Central memory CD4-positive, alpha-beta T cell (primary cell): ENCODE results near the gene NOS1.

ENCODE experiments used
- DNase-seq: peaks from one replicate; pipeline ENCODE4 v3.0.0; 2022

NOS1 gene

DNA sequence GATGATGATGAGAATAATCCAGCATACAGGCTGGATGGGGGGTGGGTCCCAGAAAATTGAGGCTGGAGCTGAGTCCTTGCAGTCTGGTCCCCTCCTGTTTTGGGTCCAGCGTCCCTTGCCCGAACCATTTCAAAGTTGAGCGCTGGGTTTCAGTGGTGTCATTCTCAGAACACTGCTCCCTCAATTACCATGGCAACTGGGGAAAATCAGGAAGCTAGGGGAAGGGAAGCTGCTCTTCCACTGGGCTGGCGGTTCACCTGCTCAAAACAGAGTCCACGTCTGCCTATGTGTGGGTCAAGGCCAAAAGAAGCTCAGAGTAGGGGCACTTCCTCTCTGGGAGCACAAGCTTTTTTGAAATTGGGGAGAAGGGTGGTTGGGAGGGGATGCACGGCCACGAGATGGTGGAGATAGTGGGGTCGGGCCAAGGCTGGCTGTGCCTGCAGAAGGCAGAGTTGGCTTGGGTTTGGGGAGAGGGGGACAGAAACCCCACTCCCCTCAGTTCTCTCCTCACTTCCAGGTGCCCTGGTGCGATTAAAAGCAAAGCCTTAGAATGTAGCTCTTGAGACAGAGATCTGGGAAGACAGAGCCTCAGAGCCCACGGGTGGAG, 1.7 kb upstream of the NOS1 start:
- DNase-seq: no peak

DNA sequence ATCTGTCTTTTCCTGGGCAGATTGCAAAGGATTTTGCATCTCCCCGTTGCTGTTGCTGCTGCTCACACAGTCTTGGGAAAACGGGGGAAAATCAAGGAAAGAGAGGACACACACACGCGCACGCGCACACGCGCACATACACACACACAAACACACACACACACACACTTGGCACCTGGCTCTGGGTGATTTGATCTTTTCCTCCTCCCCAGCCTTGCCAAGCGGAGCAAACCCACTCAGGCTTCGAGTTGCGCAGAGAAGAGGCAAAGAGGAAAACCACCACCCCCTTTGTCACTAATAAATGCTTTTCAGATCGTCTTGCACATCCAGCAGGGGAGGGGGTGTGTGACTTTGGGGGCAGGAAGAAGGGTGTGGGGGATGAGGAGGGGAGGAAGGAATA, 965 bp upstream of the NOS1 start:
- no peak for DNase-seq

DNA sequence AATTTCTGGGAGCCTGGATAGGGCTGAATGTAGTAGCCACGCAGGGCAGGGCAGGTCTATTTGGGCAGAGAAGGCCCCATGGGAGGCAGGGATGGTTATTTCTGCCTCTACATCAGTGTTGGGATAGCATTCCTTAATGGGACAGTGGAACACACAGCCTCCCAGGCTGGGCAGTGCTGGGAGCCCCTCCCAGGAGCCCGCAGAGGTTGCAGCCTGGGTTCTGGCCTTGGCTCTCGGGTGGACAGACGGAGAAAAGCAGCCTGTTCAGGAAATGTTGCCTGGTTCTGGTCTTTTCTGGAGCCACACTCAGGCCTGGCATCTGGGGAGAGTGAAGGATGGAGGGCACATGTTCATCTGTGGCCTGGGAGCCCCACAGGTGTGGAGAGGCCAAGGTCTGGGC, 479 bp upstream of the NOS1 start:
- no peak for DNase-seq

- DNase-seq: no peak
Observed at GRCh38 chr12:117360551-117361346, 677 bp downstream of the NOS1 start.

GRCh38 chr12:117360222-117360550, 1.2 kb downstream of the NOS1 start:
- no peak for DNase-seq

- DNase-seq: no peak
Observed at GRCh38 chr12:117359029-117359845, 2.2 kb downstream of the NOS1 start.

DNA sequence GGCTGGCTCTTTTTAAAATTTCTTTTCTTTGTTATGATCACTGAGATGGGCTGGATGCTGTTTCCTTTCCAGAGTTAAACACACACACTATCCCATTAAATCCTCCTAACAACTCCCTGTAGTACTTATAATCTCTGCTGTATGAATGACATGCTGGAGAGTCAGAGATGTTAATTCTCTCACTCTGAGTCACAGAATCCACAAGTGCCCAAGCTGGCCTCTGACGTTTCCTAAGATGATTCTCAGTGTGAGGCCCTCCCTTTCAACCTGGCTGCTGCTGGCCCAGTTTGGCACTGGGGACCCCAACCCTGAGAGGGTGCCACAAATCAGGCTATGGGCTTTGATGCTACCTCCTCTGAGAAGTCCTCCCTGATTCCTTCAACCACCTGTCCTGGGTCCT, 5.4 kb downstream of the NOS1 start:
- no peak for DNase-seq

DNA sequence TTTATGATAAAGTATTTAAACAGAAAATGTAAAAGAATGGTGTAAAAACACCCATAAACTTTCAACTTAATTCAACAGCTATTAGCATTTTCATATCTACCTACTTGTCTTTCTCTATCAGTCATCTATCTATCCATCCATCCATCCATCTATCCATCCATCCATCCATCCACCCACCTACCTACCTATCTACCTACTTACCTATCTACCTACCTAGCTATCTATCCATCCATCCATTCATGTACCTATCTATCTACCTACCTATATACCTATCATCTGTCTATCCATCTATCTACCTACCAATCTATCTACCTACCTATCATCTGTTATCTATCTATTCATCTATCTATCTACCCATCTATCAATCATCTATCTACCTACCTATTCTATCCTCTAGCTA, 8.5 kb downstream of the NOS1 start:
- DNase-seq: no peak

DNA sequence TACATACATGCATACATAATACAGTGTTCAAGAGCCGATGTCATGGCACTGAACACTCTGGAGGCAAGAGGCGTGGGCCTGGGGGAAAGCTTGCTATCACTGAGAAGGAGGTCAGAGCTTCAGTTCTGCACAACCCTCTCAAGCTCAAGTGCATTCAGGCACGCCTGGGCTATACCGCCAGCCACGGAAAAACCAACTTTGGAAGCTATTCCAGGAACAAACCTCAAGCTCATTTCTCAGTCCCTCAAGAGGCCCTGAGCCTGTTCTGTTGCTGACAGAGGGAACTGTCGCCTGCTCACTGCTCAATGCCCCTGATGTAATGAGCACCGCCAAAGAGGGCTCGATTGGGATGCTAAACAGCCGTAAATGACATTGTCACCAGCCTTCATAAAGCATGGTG, 9.2 kb downstream of the NOS1 start:
- no peak for DNase-seq

DNA sequence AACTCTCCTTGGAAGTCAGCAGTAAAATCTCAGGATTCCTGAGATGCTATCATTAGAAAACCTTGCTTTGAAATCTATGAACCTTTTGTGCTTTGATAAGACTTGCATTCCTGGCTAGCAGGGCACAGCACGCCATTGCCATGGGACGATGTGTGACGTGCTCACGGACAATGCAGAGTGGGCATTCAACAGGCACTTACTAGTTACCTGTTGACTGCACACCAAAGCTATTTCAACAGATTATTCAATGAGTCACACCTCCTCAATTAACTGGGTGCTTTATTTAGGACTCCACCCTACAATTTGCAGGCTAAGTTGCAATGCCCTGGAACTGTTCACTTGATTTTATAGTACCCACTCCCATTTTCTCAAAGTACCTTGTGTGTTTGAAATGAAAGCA, 11.3 kb downstream of the NOS1 start:
- DNase-seq: no peak

DNA sequence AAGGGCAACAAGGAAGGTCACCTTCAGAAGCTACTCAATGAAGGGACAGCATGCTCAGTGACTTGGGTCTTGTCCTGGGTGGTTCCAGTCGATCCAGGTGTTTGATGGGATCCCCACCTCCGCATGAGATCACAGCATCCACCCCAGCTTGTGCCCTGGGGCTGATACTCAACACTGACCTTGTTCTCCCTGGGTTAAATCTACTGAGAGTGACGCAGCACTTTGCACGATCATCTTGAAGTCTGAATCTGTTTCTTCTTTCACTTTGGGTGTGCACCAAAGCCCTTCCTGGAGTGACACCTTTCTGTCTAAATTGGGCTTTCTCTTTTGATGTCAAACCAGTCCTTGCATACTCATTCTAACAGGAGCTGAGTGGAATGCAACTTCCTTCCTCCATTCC, 13.8 kb downstream of the NOS1 start:
- DNase-seq: no peak

GRCh38 chr12:117344716-117345115, 16.7 kb downstream of the NOS1 start:
- DNase-seq: no peak

DNA sequence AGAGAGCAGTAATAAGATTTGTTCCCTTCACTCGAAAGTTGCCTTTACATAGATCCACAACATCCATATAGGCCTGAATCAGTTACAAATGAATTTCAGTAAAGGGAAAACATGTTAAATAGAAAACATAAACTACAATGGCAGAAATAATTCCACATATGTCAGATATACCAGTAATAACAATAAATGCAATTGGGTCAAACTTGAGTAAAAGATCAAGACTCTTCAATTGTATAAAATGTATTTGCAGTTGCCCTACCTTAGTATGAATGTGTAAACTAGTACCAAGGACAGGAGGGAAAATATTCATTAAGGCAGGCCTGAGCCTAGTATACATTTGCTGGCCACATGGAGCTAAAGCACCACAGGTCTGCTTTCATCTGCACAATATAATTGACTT, 17.6 kb downstream of the NOS1 start:
- no peak for DNase-seq

DNA sequence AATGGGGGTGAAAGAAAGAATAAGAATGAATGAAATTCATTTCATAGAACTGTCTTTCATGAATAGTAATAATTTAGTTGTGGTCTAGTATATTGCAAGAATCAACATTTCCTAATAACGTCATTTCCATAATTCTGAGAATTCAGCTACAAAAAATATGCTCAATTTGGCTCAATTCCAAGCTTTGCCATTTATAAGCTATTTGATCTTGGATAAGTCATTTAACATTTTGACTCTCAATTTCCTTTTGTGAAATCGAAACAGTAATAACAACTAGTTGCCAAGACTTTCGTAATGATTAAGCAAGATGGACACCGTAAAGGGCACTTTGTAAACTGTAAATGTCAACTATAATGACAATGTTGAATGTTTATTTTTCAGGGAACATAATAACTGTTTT, 18.1 kb downstream of the NOS1 start:
- DNase-seq: no peak

DNA sequence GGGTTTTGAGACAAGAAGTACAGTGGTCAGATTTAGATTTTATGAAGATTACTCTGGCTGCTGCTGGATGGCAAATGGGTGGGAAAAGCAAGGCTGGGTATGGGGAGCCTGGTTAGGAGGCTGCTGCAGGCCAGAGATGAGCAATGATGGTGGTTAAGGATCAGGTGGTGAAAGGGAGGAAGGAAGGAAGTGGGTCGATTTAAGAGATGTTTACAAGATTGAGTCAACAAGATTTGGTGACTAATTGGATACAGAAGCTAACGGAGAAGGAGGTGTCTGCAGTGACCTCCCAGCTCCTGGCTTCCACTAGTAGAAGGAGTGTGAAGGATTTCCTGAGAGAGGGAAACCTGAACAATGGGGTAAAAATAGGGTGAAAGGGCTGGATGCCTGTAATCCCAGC, 18.7 kb downstream of the NOS1 start:
- no peak for DNase-seq

DNA sequence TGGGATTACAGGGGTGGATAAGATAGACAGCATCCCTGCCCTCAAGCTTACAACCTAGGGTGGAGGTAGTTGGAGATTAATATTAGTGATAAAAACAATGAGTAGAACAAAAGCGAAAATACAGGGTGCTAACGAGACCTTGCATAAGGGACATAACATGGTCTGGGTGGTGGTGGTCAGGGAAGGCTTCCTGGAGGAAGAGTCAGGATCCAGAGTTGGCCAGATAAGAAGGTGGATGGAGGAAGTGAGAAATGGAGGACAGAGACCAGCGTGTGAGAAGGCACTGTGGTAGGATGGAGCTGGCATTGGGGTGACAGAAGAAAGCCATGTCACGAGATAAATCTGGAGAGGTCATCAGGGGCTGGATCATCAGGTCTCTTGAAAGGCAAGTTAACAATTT, 19.2 kb downstream of the NOS1 start:
- no peak for DNase-seq

DNA sequence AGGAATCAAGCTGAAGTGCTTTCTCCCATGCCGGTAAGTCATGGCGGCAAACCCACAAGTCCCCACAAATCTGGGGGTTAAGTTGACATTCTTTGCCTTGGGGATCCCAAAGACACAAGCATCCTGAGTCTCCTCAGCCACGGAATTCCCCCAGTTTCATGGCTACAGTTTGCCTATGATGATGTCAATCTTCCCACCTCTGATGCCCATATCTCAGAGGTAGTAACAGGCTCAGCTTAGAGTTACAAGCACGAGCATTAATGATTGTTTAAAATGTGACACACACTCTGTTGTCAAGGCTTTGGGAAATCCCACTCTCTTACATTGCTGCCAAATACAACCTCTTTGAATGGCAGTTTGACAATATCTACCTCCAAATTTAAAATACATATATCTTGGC, 22.3 kb downstream of the NOS1 start:
- no peak for DNase-seq

- DNase-seq: no peak
Observed at GRCh38 chr12:117334855-117335587, 26.4 kb downstream of the NOS1 start.

DNA sequence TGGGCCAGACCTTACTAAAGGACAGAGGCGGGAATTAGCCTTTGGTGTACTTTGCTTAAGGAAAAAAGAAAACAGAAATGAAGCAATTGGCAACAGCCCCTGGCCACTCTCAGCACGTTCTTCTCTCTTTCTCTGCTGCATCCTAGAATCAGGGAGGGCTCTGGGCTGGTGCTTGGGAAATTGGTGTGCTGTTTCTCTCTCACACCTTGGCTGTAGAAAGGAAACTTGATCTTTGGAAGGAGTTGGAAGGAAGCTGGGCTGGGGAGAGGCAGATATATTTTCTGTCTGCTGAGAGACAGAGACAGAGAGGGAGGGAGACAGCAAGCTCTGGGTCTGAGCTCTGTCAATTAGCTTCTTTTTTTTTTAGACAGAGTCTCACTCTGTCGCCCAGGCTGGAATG, 27.4 kb downstream of the NOS1 start:
- DNase-seq: no peak

DNA sequence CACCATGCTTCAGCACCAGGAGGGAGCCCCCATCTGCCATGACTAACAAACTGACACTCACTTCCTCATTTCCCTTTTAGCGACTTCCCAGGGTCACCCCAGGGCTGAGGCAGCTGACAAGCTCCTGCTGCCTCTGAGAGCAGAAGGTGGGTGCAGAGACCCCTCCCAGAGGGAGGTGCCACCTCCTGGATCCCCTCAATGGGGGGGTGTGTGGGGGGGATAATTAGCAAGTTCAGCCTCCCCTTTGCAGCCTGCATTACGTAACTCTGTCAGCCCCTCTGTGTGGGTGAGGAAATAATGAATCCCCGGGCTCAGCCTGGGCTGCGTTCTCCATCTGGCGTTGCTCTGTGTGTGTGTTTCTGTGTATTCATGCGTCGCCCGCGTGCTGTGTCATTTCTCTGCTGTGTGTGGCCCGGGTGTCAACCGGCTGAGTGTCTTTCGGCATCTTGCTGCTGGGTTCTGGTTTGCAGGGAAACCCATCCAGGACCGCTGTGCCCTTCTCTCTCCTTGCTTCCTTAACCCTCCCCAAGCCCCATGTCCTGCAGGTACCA, 28.0 kb downstream of the NOS1 start:
- DNase-seq: no peak

GRCh38 chr12:117331691-117332090, 29.7 kb downstream of the NOS1 start:
- DNase-seq: no peak

DNA sequence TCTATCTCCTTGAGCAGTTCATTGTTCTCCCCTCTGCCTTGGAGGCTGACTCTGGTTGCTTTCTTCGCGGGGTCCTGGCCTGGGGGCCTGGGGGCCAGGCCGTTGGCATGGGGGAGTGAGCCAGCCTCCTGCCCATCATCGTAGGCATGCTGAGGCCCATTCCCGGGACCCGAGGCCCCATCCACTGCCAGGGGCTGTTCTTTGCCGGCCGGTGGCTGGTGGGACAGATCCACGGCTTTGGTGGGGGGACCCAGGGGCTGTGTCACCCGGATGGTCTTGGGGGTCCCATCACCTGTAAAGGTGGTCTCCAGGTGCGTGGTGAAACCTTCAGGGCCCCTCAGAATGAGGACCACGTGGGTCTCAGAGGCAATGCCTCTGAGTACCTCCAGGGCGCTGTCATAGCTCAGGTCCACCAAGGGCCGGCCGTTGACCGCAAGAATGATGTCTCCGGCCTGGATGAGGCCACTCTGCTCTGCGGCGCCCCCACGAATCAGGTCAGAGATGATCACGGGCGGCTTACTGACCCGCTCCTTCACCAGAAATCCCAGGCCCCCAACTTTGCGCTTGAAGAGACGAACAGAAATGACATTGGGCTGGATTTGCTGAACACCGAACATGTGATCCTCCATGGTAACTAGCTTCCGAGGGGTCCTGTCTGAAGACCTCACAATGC, 30.8 kb downstream of the NOS1 start:
- DNase-seq: no peak

DNA sequence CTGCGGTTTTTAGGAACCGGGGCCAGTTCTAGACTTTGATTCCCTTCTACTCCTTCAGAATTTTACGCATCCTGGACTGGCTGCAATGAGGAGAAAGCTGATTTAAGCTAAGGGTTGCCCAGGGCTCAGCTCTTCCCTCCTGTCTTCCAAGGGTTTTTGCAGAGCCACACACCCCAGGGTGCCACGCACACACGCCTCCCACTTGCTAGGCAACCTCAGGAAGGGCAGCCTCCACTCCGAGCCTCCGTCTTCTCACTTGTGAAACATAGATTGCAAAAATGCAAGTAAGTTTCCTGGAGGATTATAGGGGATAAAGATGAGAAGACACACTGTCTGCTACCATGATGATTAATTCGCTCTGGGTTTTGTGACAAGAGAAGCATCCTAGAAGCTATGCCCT, 31.7 kb downstream of the NOS1 start:
- no peak for DNase-seq
